ENCODE data around the gene TTC3.
"Not testable (repeated sequence)": the region's sequence is repeated elsewhere in the genome, so short reads cannot be mapped to it uniquely, and the experiment has no call there.

The TTC3 gene

GRCh38 chr21:37100316-37100715, 27.3 kb downstream of the TTC3 start:
- DNase-seq: no peak

GRCh38 chr21:37101384-37101783, 28.3 kb downstream of the TTC3 start:
- DNase-seq: no peak

- DNase-seq: not testable (repeated sequence)
These were observed 29.7 kb downstream of the TTC3 start for GRCh38 chr21:37102746-37103145.

- no peak for DNase-seq
These were observed 33.9 kb downstream of the TTC3 start for GRCh38 chr21:37106998-37107397.

GRCh38 chr21:37111029-37111428, 38.0 kb downstream of the TTC3 start:
- not testable (repeated sequence) for DNase-seq

- not testable (repeated sequence) for DNase-seq
These were observed 41.2 kb downstream of the TTC3 start for GRCh38 chr21:37114301-37114700.

GRCh38 chr21:37116459-37116858, 43.4 kb downstream of the TTC3 start:
- not testable (repeated sequence) for DNase-seq

GRCh38 chr21:37117204-37117603, 44.1 kb downstream of the TTC3 start:
- DNase-seq: no peak

GRCh38 chr21:37118187-37118826, 45.3 kb downstream of the TTC3 start:
- DNase-seq: no peak

GRCh38 chr21:37119421-37120218, 46.6 kb downstream of the TTC3 start:
- no peak for DNase-seq

GRCh38 chr21:37128076-37128475, 55.0 kb downstream of the TTC3 start:
- no peak for DNase-seq

GRCh38 chr21:37130971-37131370, 57.9 kb downstream of the TTC3 start:
- DNase-seq: no peak

GRCh38 chr21:37136261-37136660, 63.2 kb downstream of the TTC3 start:
- DNase-seq: no peak

GRCh38 chr21:37136744-37137143, 63.7 kb downstream of the TTC3 start:
- no peak for DNase-seq

GRCh38 chr21:37139154-37139553, 66.1 kb downstream of the TTC3 start:
- DNase-seq: no peak

- no peak for DNase-seq
These were observed 66.8 kb downstream of the TTC3 start for GRCh38 chr21:37139902-37140301.

GRCh38 chr21:37143392-37143791, 70.3 kb downstream of the TTC3 start:
- DNase-seq: not testable (repeated sequence)

- DNase-seq: no peak
These were observed 72.6 kb downstream of the TTC3 start for GRCh38 chr21:37145635-37146111.

- no peak for DNase-seq
These were observed 73.5 kb downstream of the TTC3 start for GRCh38 chr21:37146320-37147235.

GRCh38 chr21:37149411-37149810, 76.4 kb downstream of the TTC3 start:
- no peak for DNase-seq

GRCh38 chr21:37153196-37153934, 80.3 kb downstream of the TTC3 start:
- DNase-seq: no peak

- DNase-seq: no peak
These were observed 80.9 kb downstream of the TTC3 start for GRCh38 chr21:37153935-37154350.

All from NCI-H187 (cell line).